ENCODE measurements around the gene NKRF.

DNA sequence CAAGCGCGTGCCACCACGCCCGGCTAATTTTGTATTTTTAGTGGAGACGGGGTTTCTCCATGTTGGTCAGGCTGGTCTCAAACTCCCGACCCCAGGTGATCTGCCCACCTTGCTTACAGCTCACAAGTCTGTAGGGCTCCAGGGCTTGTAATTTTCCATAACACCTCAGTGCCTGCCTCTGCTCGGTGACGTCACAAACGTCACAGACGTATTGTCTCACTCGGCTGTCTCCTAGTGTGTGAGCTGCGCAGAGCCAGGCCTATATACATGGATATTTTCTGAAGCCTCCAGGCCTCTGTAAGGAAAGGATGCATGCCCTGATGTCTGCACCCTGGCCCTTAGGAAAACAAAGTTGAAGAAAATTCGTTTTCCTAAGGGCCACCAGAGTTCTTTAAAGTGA lies 8.6 kb upstream of the NKRF start:
- TF ChIP-seq, protein P1, sequence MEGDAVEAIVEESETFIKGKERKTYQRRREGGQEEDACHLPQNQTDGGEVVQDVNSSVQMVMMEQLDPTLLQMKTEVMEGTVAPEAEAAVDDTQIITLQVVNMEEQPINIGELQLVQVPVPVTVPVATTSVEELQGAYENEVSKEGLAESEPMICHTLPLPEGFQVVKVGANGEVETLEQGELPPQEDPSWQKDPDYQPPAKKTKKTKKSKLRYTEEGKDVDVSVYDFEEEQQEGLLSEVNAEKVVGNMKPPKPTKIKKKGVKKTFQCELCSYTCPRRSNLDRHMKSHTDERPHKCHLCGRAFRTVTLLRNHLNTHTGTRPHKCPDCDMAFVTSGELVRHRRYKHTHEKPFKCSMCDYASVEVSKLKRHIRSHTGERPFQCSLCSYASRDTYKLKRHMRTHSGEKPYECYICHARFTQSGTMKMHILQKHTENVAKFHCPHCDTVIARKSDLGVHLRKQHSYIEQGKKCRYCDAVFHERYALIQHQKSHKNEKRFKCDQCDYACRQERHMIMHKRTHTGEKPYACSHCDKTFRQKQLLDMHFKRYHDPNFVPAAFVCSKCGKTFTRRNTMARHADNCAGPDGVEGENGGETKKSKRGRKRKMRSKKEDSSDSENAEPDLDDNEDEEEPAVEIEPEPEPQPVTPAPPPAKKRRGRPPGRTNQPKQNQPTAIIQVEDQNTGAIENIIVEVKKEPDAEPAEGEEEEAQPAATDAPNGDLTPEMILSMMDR (IDR thresholded peaks at IDR 0.05): no peak
- TF ChIP-seq POLR2A (IDR thresholded peaks at IDR 0.05): no peak
- no peak for TF ChIP-seq EP300 (IDR thresholded peaks at IDR 0.05)
